Testis (tissue), 3 donors: ENCODE measurements around the gene MEGF11. TPM values are rescaled to one million over a fixed set of nuclear protein-coding genes. Genes with fewer than 3 reads are reported as not detected.

Experiments used
- DNase-seq: peaks from one replicate; pipeline ENCODE4 v3.0.0-alpha.2; 2019
- H3K27ac ChIP-seq, 2 donors: fragments of 200-600 bp; sonication (generic); one replicate each; pipeline ENCODE4 v1.5.1; 2019
- H3K27me3 ChIP-seq: fragments of 200-600 bp; sonication (generic); one replicate; pipeline ENCODE4 v1.5.1; 2019
- H3K36me3 ChIP-seq: fragments of 200-600 bp; sonication (generic); one replicate; pipeline ENCODE4 v1.5.1; 2017; ENCODE audit warnings: low read depth; ENCODE audit errors: missing control alignments
- H3K4me1 ChIP-seq: fragments of 200-600 bp; sonication (generic); one replicate; pipeline ENCODE4 v1.5.1; 2019
- H3K4me3 ChIP-seq, 2 donors: fragments of 200-600 bp; sonication (generic); one replicate each; pipeline ENCODE4 v1.5.1; 2017 to 2019
- H3K9me3 ChIP-seq: fragments of 200-600 bp; sonication (generic); one replicate; pipeline ENCODE4 v1.5.1; 2017
- CTCF ChIP-seq, 3 experiments: fragments of 450-650 bp in 2 of 3; fragments of 200-600 bp in 1 of 3; sonication (generic) in 1 of 3; IDR thresholded peaks; one replicate each; pipeline ENCODE4 v1.5.1; 2016 to 2019; ENCODE audit warnings: antibody characterized with exemption in 3 of 3, mild to moderate bottlenecking in 2 of 3, moderate library complexity in 1 of 3
- POLR2A ChIP-seq: fragments of 450-650 bp; IDR thresholded peaks from one replicate; pipeline ENCODE4 v1.6.1; 2017; ENCODE audit warnings: antibody characterized with exemption, mild to moderate bottlenecking, moderate library complexity
- WGBS, 2 donors: methylation state at CpG; one replicate each; pipeline ENCODE4 v1.1.5; 2018; 5-methylcytosine and 5-hydroxymethylcytosine counted together
- intact Hi-C: fragments of 100-400 bp; cut with DNase I; formaldehyde crosslinking; loops from one replicate; pipeline ENCODE4 v1.15.1; 2023; ENCODE audit warnings: low total_unique reads
- polyA plus RNA-seq: library from polyadenylated mRNA; stranded (reverse); fragments of 350-450 nt; fragmentation: Illumina TruSeq; extraction: RNeasy Lipid Tissue Mini Kit (QIAGEN cat#74804); gene quantifications from one replicate; pipeline ENCODE4 v1.2.3, GENCODE V29; 2014; ENCODE audit warnings: low read depth, low replicate concordance; ENCODE audit not compliant: insufficient read depth
- total RNA-seq, 2 donors: library from RNA; depleted of rRNA; stranded (reverse); fragments of >200 nt; gene quantifications; one replicate each; pipeline ENCODE4 v1.2.3, GENCODE V29; 2016

Gene MEGF11
- total and polyA plus RNA-seq, 3 donors from 2014 or later: 4.5 to 18.7 (median 8.6) TPM

GRCh38 chr15:65993762-65994161 lies 259.8 kb downstream of the MEGF11 start:
- WGBS, 2 donors: 62 to 75% methylated on average over 7 of the region's 7 CpGs
- intact Hi-C loops: no loop called here

GRCh38 chr15:65993236-65993635 lies 260.3 kb downstream of the MEGF11 start:
- 15 to 30% methylated on average over 4 to 5 of the region's 5 CpGs for WGBS, 2 donors
- intact Hi-C loops: no loop called here
- TF ChIP-seq POLR2A (no peak), CTCF (IDR thresholded peaks at IDR 0.05) (no peak)
- Histone ChIP-seq H3K4me3 (no peak overlapping the region), H3K27me3 (no peaks in the 10 kb centered on the region), H3K27ac (no peak overlapping the region), H3K4me1 (no peaks in the 10 kb centered on the region), H3K9me3 (no peaks in the 10 kb centered on the region), H3K36me3 (no peaks in the 10 kb centered on the region)
- no peak for DNase-seq

More at GRCh38 chr15:65993762-65994161, 259.8 kb downstream of the MEGF11 start:
- H3K27me3 ChIP-seq: no peaks in the 10 kb centered on the region
- no peak overlapping the region for H3K4me3 ChIP-seq
- H3K9me3 ChIP-seq: no peaks in the 10 kb centered on the region
- no peak for TF ChIP-seq POLR2A
- no peak for TF ChIP-seq CTCF (IDR thresholded peaks at IDR 0.05)
- no peaks in the 10 kb centered on the region for H3K4me1 ChIP-seq
- H3K36me3 ChIP-seq: no peaks in the 10 kb centered on the region
- H3K27ac ChIP-seq: no peak overlapping the region
- no peak for DNase-seq

- no peaks in the 10 kb centered on the region for H3K27me3 ChIP-seq
- H3K27ac ChIP-seq: no peak overlapping the region
- H3K4me1 ChIP-seq: no peaks in the 10 kb centered on the region
- no peak overlapping the region for H3K4me3 ChIP-seq
- WGBS, 2 donors: 70 to 73% methylated on average over 9 to 10 of the region's 10 CpGs
- no peaks in the 10 kb centered on the region for H3K9me3 ChIP-seq
- DNase-seq: no peak
- TF ChIP-seq POLR2A: no peak
- TF ChIP-seq CTCF (IDR thresholded peaks at IDR 0.05): no peak
- H3K36me3 ChIP-seq: no peaks in the 10 kb centered on the region
- intact Hi-C loops: no loop called here
These were observed 261.6 kb downstream of the MEGF11 start for GRCh38 chr15:65991721-65992483.

- Histone ChIP-seq H3K4me3 (no peak overlapping the region), H3K27me3 (no peaks in the 10 kb centered on the region), H3K36me3 (no peaks in the 10 kb centered on the region), H3K9me3 (no peaks in the 10 kb centered on the region), H3K4me1 (no peaks in the 10 kb centered on the region), H3K27ac (no peak overlapping the region)
- 80 to 83% methylated on average over 5 of the region's 5 CpGs for WGBS, 2 donors
- intact Hi-C loops: no loop called here
- TF ChIP-seq CTCF (IDR thresholded peaks at IDR 0.05) (no peak), POLR2A (no peak)
- no peak for DNase-seq
These were observed 263.1 kb downstream of the MEGF11 start for GRCh38 chr15:65990298-65990981.
